Measurements from ENCODE around the gene CACNG4.

CACNG4 gene

DNA sequence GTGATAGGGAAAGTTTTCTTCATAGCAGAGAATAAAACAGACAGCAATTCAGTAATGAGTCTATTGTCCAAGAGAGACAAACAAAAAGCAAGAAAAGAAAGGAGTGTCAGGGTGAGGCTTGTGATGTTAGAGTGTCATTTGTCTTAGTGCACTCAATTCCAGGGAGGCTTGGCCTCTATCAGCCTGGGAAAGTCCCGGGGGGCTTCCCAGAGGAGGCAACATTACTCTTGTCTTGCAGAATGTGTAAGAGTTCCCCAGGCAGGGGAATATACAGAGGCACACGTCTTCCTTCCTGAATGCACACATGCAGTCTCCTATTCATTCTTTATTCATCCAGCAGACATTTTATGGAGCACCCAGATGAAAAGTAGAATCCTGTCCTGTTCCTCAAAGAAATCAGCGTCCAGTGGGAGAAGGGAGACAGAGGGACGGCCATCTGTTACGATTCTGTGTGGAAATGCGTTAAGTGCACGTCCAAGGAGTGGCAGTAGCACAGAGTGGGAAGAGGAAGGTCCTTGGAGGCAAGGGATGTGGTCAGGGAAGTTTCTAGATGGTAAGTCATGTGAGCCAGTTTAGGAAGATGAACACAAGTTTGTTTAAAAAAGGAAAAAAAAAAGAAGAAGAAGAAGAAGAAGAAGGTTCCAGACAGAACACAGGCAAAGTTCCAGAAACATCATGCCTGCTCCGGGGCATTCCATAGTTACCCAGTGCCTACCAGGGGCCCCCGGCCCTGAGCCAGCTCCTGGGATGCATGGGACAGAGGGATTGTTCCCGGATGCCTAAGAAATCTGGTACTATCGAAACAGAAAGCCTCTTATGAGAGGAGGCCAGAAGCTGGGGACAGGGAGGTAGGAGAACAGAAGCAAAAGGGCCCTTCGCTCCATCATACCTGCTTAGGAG is 21.1 kb downstream of the CACNG4 start:
- DNase-seq: no peak

DNA sequence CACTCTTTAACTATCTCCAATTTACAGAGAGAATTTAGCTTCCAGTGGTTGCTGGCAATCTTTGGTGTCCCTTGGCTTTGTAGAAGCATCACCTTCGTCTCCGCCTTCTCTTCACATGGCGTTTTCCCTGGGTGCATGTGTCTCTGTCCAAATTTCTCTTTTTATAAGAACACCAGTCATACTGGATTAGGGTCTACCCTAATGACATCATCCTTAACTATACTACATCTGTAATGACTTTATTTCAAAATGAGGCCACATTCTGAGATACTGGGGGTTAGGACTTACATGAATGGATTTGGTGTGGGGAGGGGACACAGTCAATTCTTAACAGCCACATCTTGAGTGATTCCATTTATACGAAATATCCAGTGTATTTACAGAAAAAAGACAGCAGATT is 22.2 kb downstream of the CACNG4 start:
- no peak for DNase-seq

DNA sequence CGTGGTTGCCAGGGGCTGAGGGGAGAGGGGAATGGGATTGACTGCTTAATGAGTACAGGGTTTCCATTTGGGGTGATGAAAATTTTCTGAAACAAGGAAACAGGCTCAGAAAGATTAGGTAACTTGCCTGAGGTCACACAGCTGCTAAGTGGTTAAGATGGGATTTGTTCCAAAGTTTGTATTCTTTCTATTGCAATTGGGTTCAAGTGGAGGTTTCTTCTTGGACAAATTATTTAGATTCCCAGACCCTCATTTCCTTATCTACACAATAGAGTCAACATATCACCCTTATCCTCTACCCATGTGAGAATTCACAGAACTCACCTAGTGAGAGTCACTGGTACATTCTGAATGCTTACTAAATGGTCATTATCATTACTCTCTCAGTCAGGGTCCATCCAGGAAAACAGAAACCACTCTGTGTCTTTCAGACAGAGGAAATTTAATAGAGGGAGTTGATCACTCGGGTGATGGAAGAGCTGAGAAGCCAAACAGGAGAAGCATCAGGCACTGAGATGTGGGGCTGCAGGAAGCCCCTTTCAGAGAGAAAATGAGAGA is 22.6 kb downstream of the CACNG4 start:
- DNase-seq: no peak

- DNase-seq: no peak
These were observed 23.7 kb downstream of the CACNG4 start for GRCh38 chr17:66988069-66988798.

DNA sequence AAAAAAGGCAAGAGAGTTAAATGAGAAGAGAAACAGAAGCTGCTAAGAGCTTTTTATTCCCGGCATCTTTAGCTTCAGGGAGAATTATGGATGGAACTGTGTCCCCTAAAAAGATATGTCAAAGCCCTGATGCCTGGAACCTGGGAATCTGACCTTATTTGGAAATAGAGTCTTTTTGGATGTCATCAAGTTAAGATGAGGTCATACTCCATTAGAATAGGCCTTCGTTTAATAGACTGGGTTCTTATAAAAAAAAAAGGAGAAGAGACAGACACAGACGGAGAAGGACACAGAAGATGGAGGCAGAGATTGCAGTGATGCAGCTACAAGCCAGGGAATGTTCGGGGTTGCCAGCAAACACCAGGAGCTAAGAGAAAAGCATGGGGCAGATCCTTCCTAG is 24.6 kb downstream of the CACNG4 start:
- no peak for DNase-seq

DNA sequence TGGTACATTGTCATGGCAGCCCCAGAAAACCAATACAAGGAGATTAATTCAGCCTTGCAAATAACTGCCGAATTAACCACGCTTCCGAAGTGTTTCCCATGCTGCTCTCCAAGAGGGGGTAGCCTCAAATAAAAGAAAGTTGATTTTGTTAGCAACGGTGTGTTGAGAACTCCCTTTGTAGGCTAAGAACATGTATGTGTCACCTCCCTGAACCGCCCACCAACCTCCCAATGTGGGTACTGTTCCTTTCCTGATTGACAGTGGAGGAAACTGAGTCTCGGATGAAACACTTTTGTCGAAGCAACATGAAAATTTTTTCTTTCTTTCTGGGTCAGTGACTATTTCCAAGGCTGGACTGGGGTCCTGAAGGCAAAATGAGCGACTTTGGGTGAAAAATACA is 25.1 kb downstream of the CACNG4 start:
- no peak for DNase-seq

DNA sequence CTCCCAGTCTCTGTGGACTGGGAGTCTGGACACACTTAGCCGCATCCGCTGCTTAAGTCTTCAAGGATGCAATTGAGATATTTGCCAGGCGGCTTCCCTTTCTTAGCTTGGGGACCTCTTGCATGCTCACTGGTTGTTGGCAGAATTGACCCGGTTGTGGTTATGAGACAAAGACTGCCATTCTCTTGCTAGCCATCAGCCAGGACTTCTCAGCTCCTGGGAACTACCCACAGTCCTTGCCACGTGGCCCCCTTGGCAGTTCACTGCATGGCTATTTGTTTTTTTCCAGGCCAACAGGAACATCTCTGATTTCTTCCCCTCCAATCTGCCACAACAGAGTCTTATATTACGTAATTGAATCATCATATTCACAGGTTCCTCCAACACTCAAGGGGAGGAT is 25.5 kb downstream of the CACNG4 start:
- DNase-seq: no peak

DNA sequence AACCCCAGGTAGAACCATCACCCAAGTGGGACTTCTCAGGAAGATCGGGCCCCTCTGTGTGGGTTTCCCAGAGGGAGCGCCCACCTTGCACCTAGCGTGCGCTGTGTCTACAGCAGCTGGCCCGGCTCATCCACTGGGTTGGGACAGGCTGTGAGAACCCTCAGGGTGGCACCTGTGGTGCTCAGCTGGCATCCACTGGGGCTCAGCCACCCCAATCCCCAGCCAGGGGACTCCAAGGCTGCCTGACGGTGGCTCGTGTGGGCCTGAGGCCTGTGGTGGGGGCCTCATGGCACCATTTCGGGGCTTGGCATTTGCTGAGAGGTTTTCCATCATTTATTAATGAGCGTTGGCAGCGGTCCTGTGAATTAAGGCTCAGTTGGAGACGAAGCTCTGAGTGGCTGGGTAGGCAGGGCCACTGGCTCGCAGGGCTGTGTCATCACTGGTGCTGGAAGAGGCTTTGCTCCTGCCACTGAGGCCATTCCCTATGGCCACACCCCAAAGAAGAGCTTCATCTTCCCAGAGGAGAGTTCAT is 28.5 kb downstream of the CACNG4 start:
- no peak for DNase-seq

DNA sequence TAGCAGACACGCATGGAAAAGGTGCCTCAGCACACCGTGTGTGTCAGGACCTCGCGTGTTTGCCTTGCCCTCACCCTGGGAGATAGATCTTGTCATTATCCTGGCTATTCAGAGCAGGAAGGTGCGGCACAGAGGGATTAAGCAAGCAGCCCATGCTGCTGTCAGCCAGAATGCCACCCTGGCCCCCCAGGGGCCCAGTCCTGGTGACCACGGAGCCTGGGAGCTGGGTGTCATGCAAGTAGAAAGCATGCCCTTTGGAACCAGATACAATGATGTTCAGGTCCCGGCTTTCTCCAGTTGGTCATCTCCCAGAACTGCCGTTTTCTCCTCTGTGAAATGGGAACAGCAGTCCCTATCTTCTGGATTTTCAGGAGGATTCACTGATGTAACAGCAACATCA is 29.9 kb downstream of the CACNG4 start:
- no peak for DNase-seq

DNA sequence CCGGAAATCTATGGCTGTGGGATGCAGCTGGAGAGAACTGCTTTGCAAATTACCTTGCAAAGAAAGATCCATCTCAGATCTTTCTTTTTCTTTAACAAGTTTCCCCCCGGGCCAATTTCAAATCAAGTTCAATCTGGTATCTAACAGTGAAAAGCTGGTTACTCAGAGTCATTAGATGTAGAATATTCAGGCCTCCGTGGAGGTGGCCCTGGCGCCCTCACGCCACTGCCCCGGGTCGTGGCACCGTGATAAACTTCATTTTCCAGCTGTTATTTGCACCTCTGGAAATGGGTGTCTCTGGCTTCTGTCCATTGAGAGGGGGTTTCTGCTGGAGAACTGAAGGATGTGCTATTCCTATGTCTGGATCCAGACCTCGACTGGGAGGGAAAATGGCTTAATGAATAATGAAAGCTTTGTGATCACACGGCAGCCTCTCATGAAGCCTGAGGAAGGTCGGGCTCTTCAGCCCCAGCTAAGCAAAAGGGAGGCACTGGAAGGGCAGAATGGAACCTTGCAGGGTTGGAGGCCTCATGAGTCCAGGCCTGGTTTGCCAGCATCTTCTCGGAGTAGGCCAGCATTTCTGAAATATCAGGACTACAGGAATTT is 30.5 kb downstream of the CACNG4 start:
- DNase-seq: no peak

DNA sequence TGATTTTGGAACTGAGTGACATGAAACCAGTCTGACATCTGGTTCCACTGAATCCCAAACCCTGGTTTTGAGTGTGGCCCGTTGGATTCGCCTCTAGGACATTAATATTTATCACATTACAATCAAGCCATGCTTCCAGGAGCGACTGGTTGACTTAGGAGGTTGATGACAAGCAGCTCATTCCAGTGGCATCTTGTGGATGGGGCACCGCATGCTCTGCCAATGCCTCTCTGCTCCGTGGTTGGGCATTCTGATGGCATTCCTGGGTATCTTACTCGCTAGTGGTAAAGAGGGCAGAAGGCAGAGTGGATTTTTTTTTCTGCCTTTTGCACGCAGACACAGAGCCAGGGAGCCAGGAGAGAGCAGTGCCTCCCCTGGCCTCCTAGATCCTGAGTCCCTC is 31.4 kb downstream of the CACNG4 start:
- no peak for DNase-seq

DNA sequence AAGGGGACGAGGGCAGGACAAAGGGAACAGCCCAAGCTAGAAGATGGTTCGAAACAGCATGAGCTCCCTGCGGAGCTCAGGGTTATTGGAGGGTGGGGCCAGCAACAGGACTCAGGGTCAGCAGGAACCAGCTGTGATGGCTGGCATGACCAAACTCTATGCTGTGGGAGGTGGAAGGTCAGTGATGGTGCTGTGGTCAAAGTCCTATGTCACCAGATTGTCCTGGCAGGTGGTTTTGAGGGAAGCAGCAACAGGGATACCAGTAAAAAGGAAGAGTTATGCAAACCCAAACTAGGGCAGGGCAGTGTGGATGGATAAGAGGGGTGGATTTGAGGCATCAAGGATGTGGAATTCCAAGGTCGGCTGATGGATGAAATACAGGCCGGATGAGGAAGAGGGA is 32.4 kb downstream of the CACNG4 start:
- DNase-seq: no peak

- no peak for DNase-seq
These were observed 38.7 kb downstream of the CACNG4 start for GRCh38 chr17:67003231-67003630.

DNA sequence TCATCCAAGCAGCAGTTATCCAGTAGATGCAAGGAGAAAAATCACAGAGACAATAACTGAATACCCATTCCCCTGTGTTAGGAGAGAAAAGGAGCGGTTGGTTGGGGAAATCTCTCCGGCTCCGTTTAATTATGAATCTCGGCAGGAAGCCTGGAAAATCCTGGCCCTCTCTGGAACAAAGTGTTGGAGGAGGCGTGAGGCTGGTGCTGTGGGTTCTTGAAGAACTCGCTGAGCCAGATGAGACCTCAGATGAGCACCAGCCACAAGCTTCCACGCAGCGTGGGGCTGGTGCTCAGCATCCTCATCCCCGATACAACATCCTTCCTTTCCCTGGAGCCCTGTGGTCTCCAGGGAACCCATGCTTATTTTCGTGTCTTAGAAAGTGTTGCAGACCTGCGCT is 39.7 kb downstream of the CACNG4 start:
- no peak for DNase-seq

DNA sequence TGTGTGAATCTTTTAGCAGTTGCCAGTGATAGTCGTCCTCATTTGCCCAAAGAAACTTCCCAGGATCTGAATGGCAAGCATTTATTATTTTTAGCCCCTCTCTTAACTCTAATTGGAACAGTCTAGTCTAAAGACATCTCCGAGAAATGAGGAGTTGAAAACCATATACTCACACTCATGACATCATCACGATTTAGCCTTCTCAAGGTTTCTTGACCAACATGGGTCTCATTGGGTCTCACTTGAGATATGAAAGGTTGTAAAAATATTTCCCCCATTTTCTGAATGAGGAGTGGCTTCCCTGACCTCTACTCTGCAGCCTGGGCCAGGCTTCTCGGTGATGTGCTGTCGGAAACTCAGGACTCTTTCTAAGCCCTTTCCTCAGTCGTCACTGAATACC is 42.8 kb downstream of the CACNG4 start:
- no peak for DNase-seq

GRCh38 chr17:67008101-67008500 is 43.6 kb downstream of the CACNG4 start:
- no peak for DNase-seq

- no peak for DNase-seq
These were observed 47.1 kb downstream of the CACNG4 start for GRCh38 chr17:67011527-67012175.

GRCh38 chr17:67013891-67014290 is 49.4 kb downstream of the CACNG4 start:
- DNase-seq: no peak

DNA sequence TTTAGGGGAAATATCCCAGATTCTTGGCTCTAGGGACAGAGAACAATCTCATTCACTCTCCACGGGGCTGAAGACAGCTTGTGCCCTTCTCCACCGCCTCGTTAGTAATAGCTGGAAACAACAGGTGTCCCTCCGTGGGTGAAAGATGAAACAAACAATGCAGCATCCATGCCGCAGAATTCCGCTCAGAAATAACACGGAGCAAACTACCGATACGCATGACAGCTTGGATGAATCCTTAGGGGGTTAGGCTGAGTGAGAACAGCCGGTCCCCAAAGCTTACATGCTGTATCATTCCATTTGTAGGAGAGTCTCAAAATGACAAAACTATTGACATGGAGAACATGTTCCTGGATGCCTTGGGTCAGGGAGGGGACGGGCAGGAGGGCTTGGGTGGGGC is 50.5 kb downstream of the CACNG4 start:
- no peak for DNase-seq

DNA sequence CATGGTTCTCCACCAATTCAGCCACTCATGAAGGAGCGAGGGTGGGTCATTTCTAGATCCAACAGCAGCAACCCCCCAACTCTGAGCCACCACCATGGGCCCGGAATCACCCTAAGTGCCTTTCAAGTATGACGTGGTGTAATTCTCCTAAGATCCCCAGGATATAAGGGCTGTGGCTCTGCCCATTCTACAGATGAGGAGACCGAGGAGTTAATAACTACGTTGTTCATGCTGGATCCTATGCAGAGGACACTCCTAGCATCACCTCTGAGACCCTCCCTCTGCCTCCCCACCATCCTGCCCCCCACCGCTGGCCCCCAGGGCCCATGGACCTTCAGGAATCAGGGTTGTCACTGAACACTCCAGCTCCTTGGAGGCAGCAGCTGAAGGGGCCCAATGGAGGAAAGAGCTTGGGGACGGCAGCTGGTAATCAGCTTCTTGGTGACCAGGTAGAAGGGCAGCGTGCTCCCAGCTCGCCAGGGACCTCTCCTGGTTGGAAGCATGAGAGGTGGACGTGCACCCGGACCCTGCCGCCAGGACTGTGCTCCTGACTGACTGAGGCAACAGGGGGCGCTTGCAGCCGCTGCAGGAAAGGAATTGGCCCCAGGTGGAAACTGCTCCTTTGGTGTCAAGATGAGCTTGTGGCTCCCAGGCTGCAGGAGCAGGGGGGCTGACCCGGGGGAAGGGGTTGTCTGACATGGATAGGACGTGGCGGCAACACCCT is 51.7 kb downstream of the CACNG4 start:
- DNase-seq: no peak

DNA sequence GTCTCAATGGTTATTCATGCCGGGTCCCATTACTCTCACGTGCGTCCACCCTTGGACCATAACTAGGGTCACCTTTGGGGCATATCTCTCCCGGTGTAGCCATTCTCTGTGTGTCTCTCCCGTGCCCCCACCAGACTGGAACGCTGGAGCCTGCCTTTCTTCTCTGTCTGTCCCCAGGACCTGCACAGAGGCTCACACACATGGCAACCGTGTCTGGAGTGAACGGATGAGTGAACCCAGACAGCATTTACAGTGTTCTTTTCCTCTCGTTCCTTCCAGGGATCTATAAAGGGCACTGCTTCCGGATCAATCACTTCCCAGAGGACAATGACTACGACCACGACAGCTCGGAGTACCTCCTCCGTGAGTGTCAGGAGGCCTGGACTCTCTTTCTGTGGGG is 53.4 kb downstream of the CACNG4 start:
- DNase-seq: no peak

Data from stimulated activated CD4-positive, alpha-beta T cell treated with anti-CD3 and anti-CD28 coated beads, Interleukin-2, amount 100 ng/mL, for 24 hours (primary cell).